Hair follicle dermal papilla cell (primary cell): ENCODE measurements around the gene BLTP3B. TPM values are rescaled to one million over a fixed set of nuclear protein-coding genes. Genes with fewer than 3 reads are reported as not detected.

ENCODE experiments used
- small RNA-seq: library from RNA; depleted of rRNA; stranded (forward); fragments of <200 nt; gene quantifications from one replicate; pipeline ENCODE3, GENCODE V24; 2012
- total RNA-seq: library from RNA; depleted of rRNA; stranded (reverse); fragments of >200 nt; gene quantifications from 2 replicates; pipeline ENCODE4 v1.2.3, GENCODE V29; 2012

Gene BLTP3B, protein sequence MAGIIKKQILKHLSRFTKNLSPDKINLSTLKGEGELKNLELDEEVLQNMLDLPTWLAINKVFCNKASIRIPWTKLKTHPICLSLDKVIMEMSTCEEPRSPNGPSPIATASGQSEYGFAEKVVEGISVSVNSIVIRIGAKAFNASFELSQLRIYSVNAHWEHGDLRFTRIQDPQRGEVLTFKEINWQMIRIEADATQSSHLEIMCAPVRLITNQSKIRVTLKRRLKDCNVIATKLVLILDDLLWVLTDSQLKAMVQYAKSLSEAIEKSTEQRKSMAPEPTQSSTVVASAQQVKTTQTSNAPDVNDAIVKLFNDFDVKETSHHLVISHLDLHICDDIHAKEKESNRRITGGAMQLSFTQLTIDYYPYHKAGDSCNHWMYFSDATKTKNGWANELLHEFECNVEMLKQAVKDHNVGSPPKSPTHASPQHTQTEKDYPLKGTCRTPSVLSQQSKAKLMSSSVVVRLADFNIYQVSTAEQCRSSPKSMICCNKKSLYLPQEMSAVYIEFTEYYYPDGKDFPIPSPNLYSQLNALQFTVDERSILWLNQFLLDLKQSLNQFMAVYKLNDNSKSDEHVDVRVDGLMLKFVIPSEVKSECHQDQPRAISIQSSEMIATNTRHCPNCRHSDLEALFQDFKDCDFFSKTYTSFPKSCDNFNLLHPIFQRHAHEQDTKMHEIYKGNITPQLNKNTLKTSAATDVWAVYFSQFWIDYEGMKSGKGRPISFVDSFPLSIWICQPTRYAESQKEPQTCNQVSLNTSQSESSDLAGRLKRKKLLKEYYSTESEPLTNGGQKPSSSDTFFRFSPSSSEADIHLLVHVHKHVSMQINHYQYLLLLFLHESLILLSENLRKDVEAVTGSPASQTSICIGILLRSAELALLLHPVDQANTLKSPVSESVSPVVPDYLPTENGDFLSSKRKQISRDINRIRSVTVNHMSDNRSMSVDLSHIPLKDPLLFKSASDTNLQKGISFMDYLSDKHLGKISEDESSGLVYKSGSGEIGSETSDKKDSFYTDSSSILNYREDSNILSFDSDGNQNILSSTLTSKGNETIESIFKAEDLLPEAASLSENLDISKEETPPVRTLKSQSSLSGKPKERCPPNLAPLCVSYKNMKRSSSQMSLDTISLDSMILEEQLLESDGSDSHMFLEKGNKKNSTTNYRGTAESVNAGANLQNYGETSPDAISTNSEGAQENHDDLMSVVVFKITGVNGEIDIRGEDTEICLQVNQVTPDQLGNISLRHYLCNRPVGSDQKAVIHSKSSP (N-terminal part only)
- 44.2 and 52.9 TPM in 2 replicates for total RNA-seq

DNA sequence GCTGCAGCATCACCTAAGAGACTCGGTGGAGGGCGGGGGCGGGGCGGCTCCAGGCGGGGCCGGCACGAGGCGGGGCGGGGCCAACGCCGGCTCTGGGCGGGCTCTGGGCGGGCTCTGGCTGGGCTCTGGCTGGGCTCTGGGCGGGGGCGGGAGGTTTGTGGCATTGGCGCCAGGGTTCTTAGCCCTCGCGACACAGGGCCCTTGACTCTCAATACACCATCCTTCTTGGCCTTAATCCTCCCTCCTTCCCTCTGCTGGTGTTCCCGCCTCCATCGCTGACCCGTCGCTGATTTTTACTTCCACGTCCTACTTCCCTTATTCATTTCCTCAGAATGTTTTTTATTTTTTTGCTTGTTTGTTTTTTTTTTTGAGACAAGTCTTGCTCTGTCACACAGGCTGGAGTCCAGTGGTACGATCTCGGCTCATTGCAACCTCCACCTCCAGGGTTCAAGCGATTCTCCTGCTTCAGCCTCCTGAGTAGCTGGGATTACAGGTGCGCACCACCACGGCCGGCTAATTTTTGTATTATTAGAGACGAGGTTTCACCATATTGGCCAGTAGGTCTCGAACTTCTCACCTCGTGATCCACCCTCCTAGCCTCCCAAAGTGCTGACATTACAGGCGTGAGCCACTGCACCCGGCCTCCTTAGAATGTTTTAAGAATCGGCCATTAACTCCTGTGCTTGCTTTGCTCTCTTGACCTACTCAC is at the start of gene BLTP3B:
TSS of gene BLTP3B (minus strand) at position 24 of the 709 bp plus-strand sequence. CDS start 239 bp downstream, outside the sequence.

Small RNA genes lying within 50 kb of the gene (small RNA-seq; reads per million reads assigned to genes)
- gene MIR1827 (not detected), gene RN7SL176P (not detected)

Other genes starting within 250 kb of the BLTP3B start
- 3.5 and 7.0 TPM in 2 replicates for gene ANKS1B, start 157.9 kb downstream of the BLTP3B start, total RNA-seq
- gene ACTR6, start 57.9 kb upstream of the BLTP3B start, total RNA-seq = 14.3 and 15.8 TPM in 2 replicates
- 0.49 TPM in 2 replicates for gene DEPDC4, start 124.2 kb upstream of the BLTP3B start, total RNA-seq
- gene SCYL2, start 124.3 kb upstream of the BLTP3B start, total RNA-seq = 54.7 and 61.2 TPM in 2 replicates
- not detected in 2 replicates for gene SLC17A8, start 214.2 kb upstream of the BLTP3B start, total RNA-seq